HG02973 (cell line): ENCODE data around the gene OR52E8.

Source experiments
- ATAC-seq: cut with Tn5 transposase; IDR thresholded peaks from one replicate; pipeline ENCODE4 v1.9.1; 2021; ENCODE audit warnings: moderate library complexity; ENCODE audit not compliant: unreplicated experiment

Gene OR52E8

GRCh38 chr11:5857590-5857989, at the start of gene OR52E8:
OR52E8 (minus strand) TSS chr11:5857690; CDS start chr11:5857690, 0 bp downstream.
- no peak for ATAC-seq

- no peak for ATAC-seq
These were observed 42.0 kb upstream of the OR52E8 start for GRCh38 chr11:5899534-5899933.

GRCh38 chr11:5892908-5893307, 35.4 kb upstream of the OR52E8 start, which contains the start of gene OR52E5:
OR52E5 (plus strand) TSS chr11:5893208; CDS start chr11:5900777, 7,569 bp downstream.
- no peak for ATAC-seq

GRCh38 chr11:5891216-5891800, 33.8 kb upstream of the OR52E8 start:
- no peak for ATAC-seq

- ATAC-seq = no peak
These were observed 30.2 kb upstream of the OR52E8 start for GRCh38 chr11:5887661-5888060.

- ATAC-seq = no peak
These were observed 29.7 kb upstream of the OR52E8 start for GRCh38 chr11:5887172-5887571.

- no peak for ATAC-seq
These were observed 24.3 kb upstream of the OR52E8 start for GRCh38 chr11:5881756-5882155.

GRCh38 chr11:5880329-5880728, 22.8 kb upstream of the OR52E8 start, which contains the start of gene OR52E4:
OR52E4 (plus strand) TSS chr11:5880629; CDS start chr11:5884293, 3,664 bp downstream.
- ATAC-seq = no peak

- no peak for ATAC-seq
These were observed 21.1 kb upstream of the OR52E8 start for GRCh38 chr11:5878564-5878963.

- no peak for ATAC-seq
These were observed 8.3 kb upstream of the OR52E8 start for GRCh38 chr11:5865826-5866225.

- ATAC-seq = no peak
These were observed 6.5 kb downstream of the OR52E8 start for GRCh38 chr11:5851002-5851401.

GRCh38 chr11:5847711-5848110, 9.8 kb downstream of the OR52E8 start:
- ATAC-seq = no peak

- ATAC-seq = no peak
These were observed 10.8 kb downstream of the OR52E8 start for GRCh38 chr11:5846701-5847100.

- ATAC-seq = no peak
These were observed 15.7 kb downstream of the OR52E8 start, which contains the start of gene OR52E6 for GRCh38 chr11:5841797-5842196. OR52E6 (minus strand) TSS chr11:5841897; CDS start chr11:5841897, 0 bp downstream.

GRCh38 chr11:5837695-5838094, 19.8 kb downstream of the OR52E8 start:
- no peak for ATAC-seq

GRCh38 chr11:5833446-5833845, 24.0 kb downstream of the OR52E8 start:
- ATAC-seq = no peak

GRCh38 chr11:5831196-5831829, 26.2 kb downstream of the OR52E8 start:
- ATAC-seq = no peak

- ATAC-seq = peak; percentile 53
These were observed 39.1 kb downstream of the OR52E8 start for GRCh38 chr11:5818245-5818886.

GRCh38 chr11:5815534-5815933, 42.0 kb downstream of the OR52E8 start:
- ATAC-seq = no peak

GRCh38 chr11:5809905-5810795, 47.3 kb downstream of the OR52E8 start:
- no peak for ATAC-seq

GRCh38 chr11:5809122-5809519, 48.4 kb downstream of the OR52E8 start:
- ATAC-seq = no peak
